ENCODE measurements around the gene MAGI1.

MAGI1 gene

DNA sequence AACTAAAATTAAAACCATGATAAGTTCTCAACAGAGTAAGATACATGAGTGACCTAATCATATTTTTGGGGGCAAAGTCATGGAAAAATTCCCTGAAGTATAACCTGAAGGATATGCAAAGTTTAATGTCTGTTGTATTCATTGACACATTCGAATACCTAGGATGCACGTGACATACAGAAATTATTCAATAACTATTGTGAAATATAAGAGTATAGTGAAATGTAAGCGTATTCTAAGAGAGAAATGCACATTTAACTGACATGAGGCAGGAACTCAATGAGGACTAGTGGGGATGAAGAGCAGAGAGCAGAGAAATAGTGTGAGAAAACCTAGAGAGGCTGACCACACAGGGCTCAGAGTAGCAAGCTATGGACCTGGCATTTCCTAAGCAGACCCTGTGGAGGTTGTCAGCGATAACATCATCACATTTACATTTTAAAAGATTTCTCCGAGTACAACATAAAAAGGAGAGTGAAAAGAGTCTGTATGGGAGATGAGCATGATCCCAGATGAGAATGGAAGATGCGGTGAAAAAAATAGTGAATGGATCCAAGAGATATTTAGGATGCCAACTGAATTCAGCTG lies 588.8 kb downstream of the MAGI1 start:
- Histone ChIP-seq H3K36me3 (ENCODE audit: low read length) (no peaks in the 10 kb centered on the region), H4K20me1 (ENCODE audit: low read depth, low read length) (no peaks in the 10 kb centered on the region), H3K4me2 (ENCODE audit: low read depth, low read length, poor library complexity, severe bottlenecking) (no peak overlapping the region), H2AFZ (ENCODE audit: low read depth, low read length, severe bottlenecking) (no peak overlapping the region), H3K79me2 (ENCODE audit: insufficient read depth, low read length) (no peaks in the 10 kb centered on the region), H3K9me3 (ENCODE audit: insufficient read depth, low read length) (no peaks in the 10 kb centered on the region), H3K9me2 (replicated peaks; ENCODE audit: insufficient read depth, low read length) (no peaks in the 10 kb centered on the region; the same call in 1 of the 2 replicates), H3K27me3 (ENCODE audit: low read length) (no peaks in the 10 kb centered on the region), H3F3A (ENCODE audit: insufficient read depth) (no peaks in the 10 kb centered on the region), H3K9ac (ENCODE audit: low read length) (no peak overlapping the region), H3K27ac (ENCODE audit: low read depth, low read length) (no peak overlapping the region), H3K4me3 (ENCODE audit: insufficient read depth, low read length, poor library complexity, severe bottlenecking) (no peak overlapping the region)
- no peak for TF ChIP-seq EZH2phosphoT487 (conservative IDR thresholded peaks at IDR 0.05; ENCODE audit: low read length)
- TF ChIP-seq, protein P1, sequence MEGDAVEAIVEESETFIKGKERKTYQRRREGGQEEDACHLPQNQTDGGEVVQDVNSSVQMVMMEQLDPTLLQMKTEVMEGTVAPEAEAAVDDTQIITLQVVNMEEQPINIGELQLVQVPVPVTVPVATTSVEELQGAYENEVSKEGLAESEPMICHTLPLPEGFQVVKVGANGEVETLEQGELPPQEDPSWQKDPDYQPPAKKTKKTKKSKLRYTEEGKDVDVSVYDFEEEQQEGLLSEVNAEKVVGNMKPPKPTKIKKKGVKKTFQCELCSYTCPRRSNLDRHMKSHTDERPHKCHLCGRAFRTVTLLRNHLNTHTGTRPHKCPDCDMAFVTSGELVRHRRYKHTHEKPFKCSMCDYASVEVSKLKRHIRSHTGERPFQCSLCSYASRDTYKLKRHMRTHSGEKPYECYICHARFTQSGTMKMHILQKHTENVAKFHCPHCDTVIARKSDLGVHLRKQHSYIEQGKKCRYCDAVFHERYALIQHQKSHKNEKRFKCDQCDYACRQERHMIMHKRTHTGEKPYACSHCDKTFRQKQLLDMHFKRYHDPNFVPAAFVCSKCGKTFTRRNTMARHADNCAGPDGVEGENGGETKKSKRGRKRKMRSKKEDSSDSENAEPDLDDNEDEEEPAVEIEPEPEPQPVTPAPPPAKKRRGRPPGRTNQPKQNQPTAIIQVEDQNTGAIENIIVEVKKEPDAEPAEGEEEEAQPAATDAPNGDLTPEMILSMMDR (IDR thresholded peaks at IDR 0.05; ENCODE audit: insufficient read depth, low read length, poor library complexity, severe bottlenecking): no peak

DNA sequence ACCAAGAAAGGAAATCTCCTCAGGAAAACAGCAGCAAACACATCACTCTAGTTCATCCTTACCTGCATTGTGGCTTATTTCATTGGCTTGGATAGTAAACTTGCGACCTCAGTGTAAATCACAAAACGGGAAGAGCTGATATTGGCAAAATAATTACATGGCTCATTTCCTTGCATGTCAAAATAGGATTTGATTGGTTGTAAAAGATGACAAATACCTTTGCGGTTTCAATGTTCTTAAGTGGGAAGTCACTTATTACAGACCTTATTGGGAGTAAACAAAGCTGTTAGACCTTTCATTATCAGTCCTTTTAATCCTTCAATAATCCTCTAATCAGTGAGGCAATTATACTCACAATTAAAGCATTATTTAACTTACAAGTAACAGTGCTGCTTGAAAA lies 590.6 kb downstream of the MAGI1 start:
- no peaks in the 10 kb centered on the region for H3K79me2 ChIP-seq (ENCODE audit: insufficient read depth, low read length)
- no peaks in the 10 kb centered on the region for H3K9me3 ChIP-seq (ENCODE audit: insufficient read depth, low read length)
- no peaks in the 10 kb centered on the region for H3F3A ChIP-seq (ENCODE audit: insufficient read depth)
- no peak overlapping the region for H3K4me3 ChIP-seq (ENCODE audit: insufficient read depth, low read length, poor library complexity, severe bottlenecking)
- H3K27me3 ChIP-seq (ENCODE audit: low read length): no peaks in the 10 kb centered on the region
- H3K27ac ChIP-seq (ENCODE audit: low read depth, low read length): no peak overlapping the region
- no peaks in the 10 kb centered on the region for H3K36me3 ChIP-seq (ENCODE audit: low read length)
- no peak overlapping the region for H2AFZ ChIP-seq (ENCODE audit: low read depth, low read length, severe bottlenecking)
- TF ChIP-seq, protein P1 (IDR thresholded peaks at IDR 0.05; ENCODE audit: insufficient read depth, low read length, poor library complexity, severe bottlenecking): no peak
- TF ChIP-seq EZH2phosphoT487 (conservative IDR thresholded peaks at IDR 0.05; ENCODE audit: low read length): no peak
- no peak overlapping the region for H3K4me2 ChIP-seq (ENCODE audit: low read depth, low read length, poor library complexity, severe bottlenecking)
- H3K9me2 ChIP-seq (replicated peaks; ENCODE audit: insufficient read depth, low read length): no peaks in the 10 kb centered on the region; the same call in 1 of the 2 replicates
- H3K9ac ChIP-seq (ENCODE audit: low read length): no peak overlapping the region
- no peaks in the 10 kb centered on the region for H4K20me1 ChIP-seq (ENCODE audit: low read depth, low read length)

DNA sequence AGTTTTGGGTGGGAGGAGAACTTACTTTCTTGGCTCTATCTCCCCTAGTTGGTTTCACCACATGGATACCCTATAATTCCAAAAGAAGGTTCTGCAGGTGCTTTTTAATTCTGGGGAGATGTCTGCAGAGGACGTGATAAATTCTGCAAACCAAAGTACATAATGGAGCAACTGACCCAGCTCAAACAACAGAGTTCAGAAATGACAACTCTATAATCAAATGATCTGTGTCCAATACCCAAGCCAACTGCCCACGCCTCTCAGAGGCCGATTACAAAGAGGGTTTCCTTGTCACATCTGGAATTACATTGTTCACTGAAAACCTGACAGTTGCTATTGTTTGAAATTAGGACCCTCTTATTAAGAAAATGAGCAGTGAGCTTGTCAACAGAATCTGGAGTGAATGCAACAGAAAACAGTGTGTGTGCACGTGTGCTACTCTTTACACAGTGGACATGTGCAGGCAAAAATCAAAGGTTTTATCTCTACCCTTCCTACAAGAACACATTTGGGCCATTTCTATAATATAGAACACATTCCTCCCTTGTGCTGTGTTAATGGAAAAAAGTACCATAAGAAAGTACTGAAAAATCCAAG lies 593.0 kb downstream of the MAGI1 start:
- Histone ChIP-seq H3K9ac (ENCODE audit: low read length) (no peak overlapping the region), H3K79me2 (ENCODE audit: insufficient read depth, low read length) (no peaks in the 10 kb centered on the region), H3K9me2 (replicated peaks; ENCODE audit: insufficient read depth, low read length) (no peaks in the 10 kb centered on the region), H3K27ac (ENCODE audit: low read depth, low read length) (no peak overlapping the region), H3K36me3 (ENCODE audit: low read length) (no peaks in the 10 kb centered on the region), H3K27me3 (ENCODE audit: low read length) (no peaks in the 10 kb centered on the region), H3F3A (ENCODE audit: insufficient read depth) (no peaks in the 10 kb centered on the region), H4K20me1 (ENCODE audit: low read depth, low read length) (no peaks in the 10 kb centered on the region), H3K4me2 (ENCODE audit: low read depth, low read length, poor library complexity, severe bottlenecking) (no peak overlapping the region), H3K4me3 (ENCODE audit: insufficient read depth, low read length, poor library complexity, severe bottlenecking) (no peak overlapping the region), H2AFZ (ENCODE audit: low read depth, low read length, severe bottlenecking) (no peak overlapping the region), H3K9me3 (ENCODE audit: insufficient read depth, low read length) (no peaks in the 10 kb centered on the region)
- TF ChIP-seq, protein P1 (IDR thresholded peaks at IDR 0.05; ENCODE audit: insufficient read depth, low read length, poor library complexity, severe bottlenecking): no peak
- TF ChIP-seq EZH2phosphoT487 (conservative IDR thresholded peaks at IDR 0.05; ENCODE audit: low read length): no peak
